Measurements from ENCODE around the gene UNC5A.

Gene UNC5A

GRCh38 chr5:176780176-176781053 lies 29.9 kb upstream of the UNC5A start:
- Mint-ChIP-seq H3K27me3 (ENCODE audit: low read depth, poor library complexity) (peaks cover 68% of the 10 kb centered on the region), H3K4me1 (peaks cover 24% of the 10 kb centered on the region), H3K4me3 (no peak overlapping the region), H3K9me3 (no peaks in the 10 kb centered on the region), H3K36me3 (ENCODE audit: low read depth) (no peaks in the 10 kb centered on the region), H3K27ac (no peak overlapping the region)
- TF ChIP-seq CTCF (IDR thresholded peaks at IDR 0.05) = no peak
- DNase-seq = no peak

- H3K27ac Mint-ChIP-seq = no peak overlapping the region
- no peaks in the 10 kb centered on the region for H3K36me3 Mint-ChIP-seq (ENCODE audit: low read depth)
- no peaks in the 10 kb centered on the region for H3K9me3 Mint-ChIP-seq
- peaks cover 24% of the 10 kb centered on the region for H3K4me1 Mint-ChIP-seq
- TF ChIP-seq CTCF (IDR thresholded peaks at IDR 0.05) = no peak
- H3K4me3 Mint-ChIP-seq = no peak overlapping the region
- DNase-seq = no peak
- H3K27me3 Mint-ChIP-seq (ENCODE audit: low read depth, poor library complexity) = peaks cover 66% of the 10 kb centered on the region
Measured at GRCh38 chr5:176781054-176781375, 29.3 kb upstream of the UNC5A start.

- Mint-ChIP-seq H3K9me3 (no peaks in the 10 kb centered on the region), H3K4me1 (peaks cover 20% of the 10 kb centered on the region), H3K36me3 (ENCODE audit: low read depth) (no peaks in the 10 kb centered on the region), H3K27me3 (ENCODE audit: low read depth, poor library complexity) (peaks cover 65% of the 10 kb centered on the region), H3K4me3 (no peak overlapping the region), H3K27ac (no peak overlapping the region)
- DNase-seq = no peak
- no peak for TF ChIP-seq CTCF (IDR thresholded peaks at IDR 0.05)
Measured at GRCh38 chr5:176781638-176782570, 28.5 kb upstream of the UNC5A start.

- Mint-ChIP-seq H3K27ac (no peak overlapping the region), H3K4me3 (no peak overlapping the region), H3K9me3 (no peaks in the 10 kb centered on the region), H3K36me3 (ENCODE audit: low read depth) (no peaks in the 10 kb centered on the region), H3K4me1 (peaks cover 33% of the 10 kb centered on the region), H3K27me3 (ENCODE audit: low read depth, poor library complexity) (peaks cover 65% of the 10 kb centered on the region)
- no peak for DNase-seq
- TF ChIP-seq CTCF (IDR thresholded peaks at IDR 0.05) = no peak
Measured at GRCh38 chr5:176784218-176785165, 25.9 kb upstream of the UNC5A start.

- no peak overlapping the region for H3K27ac Mint-ChIP-seq
- H3K4me3 Mint-ChIP-seq = no peak overlapping the region
- TF ChIP-seq CTCF (IDR thresholded peaks at IDR 0.05) = no peak
- no peaks in the 10 kb centered on the region for H3K36me3 Mint-ChIP-seq (ENCODE audit: low read depth)
- peaks cover 67% of the 10 kb centered on the region for H3K27me3 Mint-ChIP-seq (ENCODE audit: low read depth, poor library complexity)
- H3K4me1 Mint-ChIP-seq = peaks cover 35% of the 10 kb centered on the region
- no peaks in the 10 kb centered on the region for H3K9me3 Mint-ChIP-seq
- DNase-seq = no peak
Measured at GRCh38 chr5:176785184-176786145, 24.9 kb upstream of the UNC5A start.
